ENCODE results near the gene TRNT1.
A peak's percentile ranks its signal among the peaks of the same experiment; 100 is the strongest.

TRNT1 gene

GRCh38 chr3:3126477-3127431 lies at the start of gene TRNT1:
TSS of gene TRNT1 (plus strand) at chr3:3126940. CDS start at chr3:3129041, 2,101 bp downstream.
- ATAC-seq (peak; percentile 87), DNase-seq (ENCODE audit: low spot score in 2 of 2) (peak; percentile 94 to 96)
- peak within 1 kb of the TSS; percentile 100 for H3K27ac Mint-ChIP-seq
- H3K36me3 Mint-ChIP-seq: peaks cover 63% of the 10 kb centered on the region
- H3K4me3 Mint-ChIP-seq: peak within 1 kb of the TSS; percentile 98
- peaks cover 43% of the 10 kb centered on the region for H3K4me1 Mint-ChIP-seq
- H3K9me3 Mint-ChIP-seq: no peaks in the 10 kb centered on the region

DNA sequence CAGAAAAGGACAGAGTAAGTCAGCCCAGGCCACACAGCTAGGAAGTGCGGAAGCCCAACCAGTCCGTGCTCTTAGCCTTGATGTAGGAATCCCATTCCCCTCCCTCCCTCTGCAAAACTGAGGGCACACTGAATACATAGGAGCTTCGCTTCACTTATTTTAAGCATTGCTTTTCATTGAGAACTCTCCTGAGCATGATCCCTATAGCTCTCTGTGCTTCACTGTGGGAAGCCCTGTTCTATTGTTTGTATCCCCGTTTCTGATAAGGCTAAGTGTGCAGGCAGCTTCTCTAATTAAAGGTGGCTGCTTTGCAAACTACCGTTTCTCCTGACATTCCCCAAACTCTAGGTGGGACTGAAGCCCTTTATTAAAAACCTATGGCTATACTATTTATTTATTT lies 46.4 kb upstream of the TRNT1 start:
- ATAC-seq (no peak), DNase-seq (ENCODE audit: low spot score in 2 of 2) (no peak)
- Mint-ChIP-seq H3K9me3 (no peaks in the 10 kb centered on the region), H3K27ac (no peak overlapping the region), H3K4me3 (no peak overlapping the region), H3K4me1 (no peaks in the 10 kb centered on the region), H3K36me3 (no peaks in the 10 kb centered on the region)

DNA sequence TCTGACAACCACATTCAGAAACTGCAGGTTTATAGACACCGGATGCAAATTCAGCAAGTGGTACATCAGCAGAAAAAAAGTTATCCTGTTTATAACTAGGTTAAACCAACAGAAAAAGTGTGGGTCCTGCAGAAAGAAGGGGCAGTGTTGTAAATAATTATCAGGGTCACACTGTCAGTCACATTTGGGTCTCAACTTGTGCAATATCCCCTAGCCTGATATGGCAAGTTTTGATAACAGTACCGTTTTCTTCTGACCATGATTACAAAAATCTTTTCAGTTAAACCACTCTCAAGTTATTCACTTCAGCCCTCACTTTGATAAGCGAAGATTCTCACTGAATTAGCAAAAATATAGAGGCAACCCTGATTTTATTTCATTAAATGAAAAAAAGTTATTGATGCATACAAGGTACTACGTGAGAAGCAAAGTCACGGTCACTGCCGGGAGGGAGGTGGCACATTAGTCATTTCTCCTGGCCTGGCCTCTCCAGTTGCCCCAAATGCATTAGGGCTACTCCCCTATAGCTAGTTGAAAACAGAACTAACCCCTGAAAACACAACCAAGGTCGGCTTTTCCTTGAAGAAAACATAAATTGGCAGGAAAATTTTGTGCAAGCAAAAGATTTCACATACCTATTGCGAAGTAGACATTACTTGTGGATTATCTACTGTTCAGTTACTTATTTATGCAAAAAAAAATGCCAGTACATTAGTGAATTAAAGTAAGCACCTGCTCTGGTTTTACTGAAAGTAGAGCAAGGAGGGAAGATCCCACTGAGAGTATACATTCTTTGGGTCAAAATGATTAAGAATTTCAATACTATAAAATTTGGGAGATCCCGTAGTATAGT lies 45.1 kb upstream of the TRNT1 start:
- DNase-seq (ENCODE audit: low spot score in 2 of 2) (no peak), ATAC-seq (no peak)
- no peak overlapping the region for H3K27ac Mint-ChIP-seq
- no peaks in the 10 kb centered on the region for H3K36me3 Mint-ChIP-seq
- H3K9me3 Mint-ChIP-seq: no peaks in the 10 kb centered on the region
- H3K4me3 Mint-ChIP-seq: no peak overlapping the region
- no peaks in the 10 kb centered on the region for H3K4me1 Mint-ChIP-seq

DNA sequence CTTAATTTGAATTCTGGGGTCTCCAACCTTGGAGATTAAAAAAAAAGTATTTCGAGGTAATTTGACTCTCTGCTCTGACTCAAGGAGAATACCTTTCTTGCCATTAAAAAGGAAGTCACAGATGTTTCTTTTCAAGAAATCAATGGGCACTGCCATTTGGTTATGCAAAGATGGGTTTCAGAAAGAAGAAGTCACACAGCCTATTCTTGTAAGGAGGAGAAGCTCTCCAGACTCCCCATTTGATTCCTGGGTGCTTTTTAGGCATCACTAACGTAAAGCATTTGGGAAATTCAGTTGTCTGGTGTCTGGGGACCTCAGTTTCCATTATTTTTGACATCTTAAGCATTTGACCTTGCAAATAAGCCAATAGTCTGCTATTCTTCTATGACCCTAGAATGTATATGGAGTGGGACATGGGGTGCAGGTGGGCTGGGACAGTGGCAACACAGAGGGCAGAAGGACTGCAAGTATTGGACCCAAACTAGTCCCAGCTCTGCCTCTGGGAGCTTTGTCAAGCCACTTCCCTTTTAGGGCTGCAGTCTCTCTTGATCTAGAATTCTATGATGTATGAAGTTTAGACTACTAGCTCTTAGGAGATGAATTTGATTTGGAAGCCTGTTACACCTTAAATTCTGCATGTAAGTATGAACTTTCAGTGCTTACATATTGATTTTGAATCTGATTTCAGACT lies 44.4 kb upstream of the TRNT1 start:
- H3K4me1 Mint-ChIP-seq: no peaks in the 10 kb centered on the region
- H3K27ac Mint-ChIP-seq: no peak overlapping the region
- no peak for DNase-seq (ENCODE audit: low spot score in 2 of 2)
- no peak for ATAC-seq
- H3K36me3 Mint-ChIP-seq: no peaks in the 10 kb centered on the region
- H3K4me3 Mint-ChIP-seq: no peak overlapping the region
- H3K9me3 Mint-ChIP-seq: no peaks in the 10 kb centered on the region

GRCh38 chr3:3084890-3085289 lies 41.9 kb upstream of the TRNT1 start:
- Mint-ChIP-seq H3K27ac (no peak overlapping the region), H3K9me3 (no peaks in the 10 kb centered on the region), H3K4me3 (no peak overlapping the region), H3K36me3 (no peaks in the 10 kb centered on the region), H3K4me1 (no peaks in the 10 kb centered on the region)
- DNase-seq (ENCODE audit: low spot score in 2 of 2) (no peak), ATAC-seq (no peak)

DNA sequence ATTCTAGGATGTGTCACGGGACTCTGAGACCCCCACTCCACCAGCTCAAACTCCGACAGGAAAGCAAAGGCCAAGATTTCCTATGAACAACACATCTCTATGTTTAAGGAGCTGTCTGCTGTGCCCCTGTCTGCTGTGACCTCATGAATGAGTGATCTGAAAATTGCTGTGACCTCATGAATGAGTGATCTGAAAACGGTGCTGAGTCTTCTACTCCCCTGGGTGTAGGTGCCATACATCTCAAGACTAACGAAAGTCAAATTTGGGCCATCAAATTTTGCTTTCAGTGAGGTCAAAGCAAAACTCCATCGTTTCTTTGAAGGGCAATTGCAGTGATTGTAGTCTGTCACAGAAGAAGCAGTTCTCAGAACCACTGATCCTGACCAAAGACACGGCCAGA lies 41.0 kb upstream of the TRNT1 start:
- no peaks in the 10 kb centered on the region for H3K4me1 Mint-ChIP-seq
- no peaks in the 10 kb centered on the region for H3K9me3 Mint-ChIP-seq
- no peaks in the 10 kb centered on the region for H3K36me3 Mint-ChIP-seq
- H3K4me3 Mint-ChIP-seq: no peak overlapping the region
- peak; percentile 44 for ATAC-seq
- DNase-seq (ENCODE audit: low spot score in 2 of 2): no peak
- no peak overlapping the region for H3K27ac Mint-ChIP-seq

GRCh38 chr3:3086239-3086638 lies 40.5 kb upstream of the TRNT1 start:
- Mint-ChIP-seq H3K36me3 (no peaks in the 10 kb centered on the region), H3K4me1 (no peaks in the 10 kb centered on the region), H3K4me3 (no peak overlapping the region), H3K9me3 (no peaks in the 10 kb centered on the region), H3K27ac (no peak overlapping the region)
- ATAC-seq (no peak), DNase-seq (ENCODE audit: low spot score in 2 of 2) (no peak)

DNA sequence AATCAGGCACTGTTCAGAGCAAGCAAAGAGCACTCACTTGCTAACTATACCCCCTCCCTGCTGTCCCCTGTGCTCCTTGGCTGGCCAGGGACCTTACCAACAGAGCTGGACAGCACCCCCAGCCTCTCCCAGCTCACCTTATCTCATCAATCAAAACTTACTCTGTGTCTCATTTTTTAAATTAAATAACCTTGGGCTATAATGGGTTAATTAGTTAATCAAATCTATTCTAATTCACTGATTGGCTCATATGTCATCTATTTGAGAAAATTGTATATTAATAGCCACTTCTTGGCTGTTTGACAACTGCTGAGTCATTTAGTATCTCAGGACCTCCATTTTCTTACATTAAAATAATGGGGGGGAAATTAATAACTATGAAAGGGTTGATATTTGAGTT lies 39.5 kb upstream of the TRNT1 start:
- Mint-ChIP-seq H3K9me3 (no peaks in the 10 kb centered on the region), H3K36me3 (no peaks in the 10 kb centered on the region), H3K4me1 (no peaks in the 10 kb centered on the region), H3K27ac (no peak overlapping the region), H3K4me3 (no peak overlapping the region)
- DNase-seq (ENCODE audit: low spot score in 2 of 2): no peak
- no peak for ATAC-seq

DNA sequence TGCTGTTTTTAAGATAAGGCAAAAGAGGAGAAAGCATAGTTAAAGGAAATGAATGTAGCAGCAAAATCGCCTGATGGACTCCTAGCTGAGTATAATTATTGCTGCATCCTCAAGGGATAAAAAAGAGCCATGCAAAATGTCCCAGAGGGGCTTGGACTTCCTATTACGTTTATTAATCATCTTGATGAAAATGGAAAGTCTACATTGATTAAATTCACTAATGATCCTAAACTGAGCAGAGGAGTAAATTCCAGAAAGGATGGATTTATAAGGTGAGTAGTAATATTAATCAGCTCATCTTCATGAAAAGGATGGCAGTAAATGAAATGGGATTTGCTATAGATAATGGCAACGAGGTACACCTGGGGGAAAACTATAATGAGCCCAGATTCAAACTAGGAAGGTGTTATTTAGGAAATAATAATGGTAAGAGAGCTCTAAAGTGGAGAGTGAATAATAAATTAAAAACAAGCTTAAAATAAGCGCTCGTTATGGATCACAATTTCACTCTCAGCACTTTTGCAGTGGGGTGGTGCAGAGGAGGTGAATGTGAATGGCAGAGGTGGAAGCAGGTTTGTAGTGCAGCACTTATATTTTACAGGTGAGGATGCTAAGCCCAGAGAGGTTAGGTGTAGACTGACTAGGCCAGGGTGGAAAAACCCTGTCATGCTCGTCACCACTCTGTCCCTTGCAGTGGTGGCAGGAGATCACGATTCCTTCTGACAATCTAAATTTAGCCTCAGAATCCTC lies 38.8 kb upstream of the TRNT1 start:
- no peaks in the 10 kb centered on the region for H3K9me3 Mint-ChIP-seq
- no peak overlapping the region for H3K27ac Mint-ChIP-seq
- no peaks in the 10 kb centered on the region for H3K4me1 Mint-ChIP-seq
- no peak overlapping the region for H3K4me3 Mint-ChIP-seq
- DNase-seq (ENCODE audit: low spot score in 2 of 2): no peak
- no peaks in the 10 kb centered on the region for H3K36me3 Mint-ChIP-seq
- no peak for ATAC-seq

GRCh38 chr3:3089017-3089416 lies 37.7 kb upstream of the TRNT1 start:
- Mint-ChIP-seq H3K4me3 (no peak overlapping the region), H3K9me3 (no peaks in the 10 kb centered on the region), H3K4me1 (no peaks in the 10 kb centered on the region), H3K36me3 (no peaks in the 10 kb centered on the region), H3K27ac (no peak overlapping the region)
- DNase-seq (ENCODE audit: low spot score in 2 of 2) (no peak), ATAC-seq (no peak)

- H3K36me3 Mint-ChIP-seq: peaks cover 6% of the 10 kb centered on the region
- H3K27ac Mint-ChIP-seq: no peak overlapping the region
- H3K4me3 Mint-ChIP-seq: no peak overlapping the region
- no peaks in the 10 kb centered on the region for H3K9me3 Mint-ChIP-seq
- ATAC-seq (no peak), DNase-seq (ENCODE audit: low spot score in 2 of 2) (no peak)
- peaks cover 5% of the 10 kb centered on the region for H3K4me1 Mint-ChIP-seq
Observed at GRCh38 chr3:3097958-3098357, 28.8 kb upstream of the TRNT1 start.

- no peak overlapping the region for H3K27ac Mint-ChIP-seq
- ATAC-seq: peak; percentile 77
- no peak overlapping the region for H3K4me3 Mint-ChIP-seq
- no peaks in the 10 kb centered on the region for H3K9me3 Mint-ChIP-seq
- H3K36me3 Mint-ChIP-seq: peaks cover 6% of the 10 kb centered on the region
- DNase-seq (ENCODE audit: low spot score in 2 of 2): no peak
- peaks cover 5% of the 10 kb centered on the region for H3K4me1 Mint-ChIP-seq
Observed at GRCh38 chr3:3101660-3102458, 24.9 kb upstream of the TRNT1 start.

- H3K36me3 Mint-ChIP-seq: peaks cover 6% of the 10 kb centered on the region
- H3K9me3 Mint-ChIP-seq: no peaks in the 10 kb centered on the region
- no peak overlapping the region for H3K4me3 Mint-ChIP-seq
- DNase-seq (ENCODE audit: low spot score in 2 of 2) (no peak), ATAC-seq (no peak)
- H3K4me1 Mint-ChIP-seq: peaks cover 5% of the 10 kb centered on the region
- no peak overlapping the region for H3K27ac Mint-ChIP-seq
Observed at GRCh38 chr3:3102751-3103150, 24.0 kb upstream of the TRNT1 start.

DNA sequence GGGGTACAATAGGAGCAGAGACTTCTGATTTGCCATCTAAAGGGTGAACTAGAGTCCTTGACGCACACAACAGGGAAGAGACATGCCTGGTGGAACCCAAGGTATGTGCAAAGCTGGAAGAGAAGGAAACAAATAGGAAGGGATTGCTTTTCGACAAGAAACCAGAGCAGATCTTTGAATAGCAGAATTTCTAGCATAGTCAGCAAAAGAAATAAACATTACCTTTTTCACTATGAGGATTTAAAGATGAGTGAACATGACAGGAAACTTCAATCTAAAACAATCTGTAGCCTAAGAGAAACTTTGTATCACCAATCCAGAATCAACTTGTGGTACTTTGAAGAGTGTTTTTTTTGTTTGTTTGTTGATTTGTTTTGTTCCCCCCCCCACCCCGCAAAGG lies 21.5 kb upstream of the TRNT1 start:
- ATAC-seq (no peak), DNase-seq (ENCODE audit: low spot score in 2 of 2) (no peak)
- Mint-ChIP-seq H3K27ac (no peak overlapping the region), H3K4me3 (no peak overlapping the region), H3K9me3 (no peaks in the 10 kb centered on the region), H3K4me1 (peaks cover 26% of the 10 kb centered on the region), H3K36me3 (peaks cover 12% of the 10 kb centered on the region)

Measured in stimulated activated effector memory CD8-positive, alpha-beta T cell treated with anti-CD3 and anti-CD28 coated beads, Interleukin-12 subunit alpha, Interleukin-12 subunit beta, amount 100 ng/mL, for 72 hours (primary cell).